Stimulated activated CD8-positive, alpha-beta memory T cell treated with anti-CD3 and anti-CD28 coated beads, Interleukin-4, amount 100 ng/mL, for 24 hours (primary cell): ENCODE data around the gene CEP97.
A peak's percentile ranks its signal among the peaks of the same experiment; 100 is the strongest.
"Not testable (repeated sequence)": the region's sequence is repeated elsewhere in the genome, so short reads cannot be mapped to it uniquely, and the experiment has no call there.

Source experiments
- DNase-seq: peaks from one replicate; pipeline ENCODE4 v3.0.0-alpha.2; 2020; ENCODE audit warnings: low read depth

Gene CEP97

GRCh38 chr3:101724329-101725193 is at the start of gene CEP97:
TSS of gene CEP97 (plus strand) at chr3:101724614. CDS start at chr3:101724677, 63 bp downstream.
- peak; percentile 82 for DNase-seq

- no peak for DNase-seq
These were observed 48.7 kb upstream of the CEP97 start for GRCh38 chr3:101675709-101676215.

- DNase-seq = peak; percentile 96
These were observed 48.1 kb upstream of the CEP97 start for GRCh38 chr3:101676216-101676764.

- peak; percentile 99 for DNase-seq
These were observed 47.5 kb upstream of the CEP97 start, which contains the start of gene ZBTB11 for GRCh38 chr3:101676765-101677435. TSS of gene ZBTB11 (minus strand) at chr3:101677132. CDS start at chr3:101676914, 218 bp downstream.

- no peak for DNase-seq
These were observed 46.8 kb upstream of the CEP97 start for GRCh38 chr3:101677436-101678286.

- not testable (repeated sequence) for DNase-seq
These were observed 45.6 kb upstream of the CEP97 start for GRCh38 chr3:101678837-101679236.

- no peak for DNase-seq
These were observed 43.9 kb upstream of the CEP97 start for GRCh38 chr3:101680466-101680865.

GRCh38 chr3:101685050-101685400 is 39.4 kb upstream of the CEP97 start:
- DNase-seq = no peak

GRCh38 chr3:101685870-101686307 is 38.5 kb upstream of the CEP97 start:
- DNase-seq = no peak

- no peak for DNase-seq
These were observed 37.1 kb upstream of the CEP97 start for GRCh38 chr3:101687142-101687931.

- no peak for DNase-seq
These were observed 35.1 kb upstream of the CEP97 start for GRCh38 chr3:101689286-101689685.

- DNase-seq = no peak
These were observed 33.4 kb upstream of the CEP97 start for GRCh38 chr3:101690972-101691371.

GRCh38 chr3:101691685-101692671 is 32.4 kb upstream of the CEP97 start:
- not testable (repeated sequence) for DNase-seq

GRCh38 chr3:101693540-101693939 is 30.9 kb upstream of the CEP97 start:
- DNase-seq = not testable (repeated sequence)

GRCh38 chr3:101694836-101695235 is 29.6 kb upstream of the CEP97 start:
- not testable (repeated sequence) for DNase-seq

- DNase-seq = no peak
These were observed 28.5 kb upstream of the CEP97 start for GRCh38 chr3:101695779-101696372.

- DNase-seq = no peak
These were observed 22.4 kb upstream of the CEP97 start for GRCh38 chr3:101701696-101702634.

- DNase-seq = no peak
These were observed 21.7 kb upstream of the CEP97 start for GRCh38 chr3:101702726-101703125.
